ENCODE data around the gene EYA4. TPM values are rescaled to one million over a fixed set of nuclear protein-coding genes. Genes with fewer than 3 reads are reported as not detected.

The EYA4 gene
- total RNA-seq, 1 donor from 2014 or later, result 8.1 TPM

- Mint-ChIP-seq H3K4me3 (ENCODE audit: unreplicated experiment) (no peak overlapping the region), H3K27ac (ENCODE audit: unreplicated experiment) (no peak overlapping the region)
These were observed 218.9 kb downstream of the EYA4 start for GRCh38 chr6:133460101-133460500.

GRCh38 chr6:133463790-133464189, 222.6 kb downstream of the EYA4 start:
- Mint-ChIP-seq H3K36me3 (ENCODE audit: low read depth, unreplicated experiment) (peaks cover 6% of the 10 kb centered on the region), H3K27me3 (ENCODE audit: unreplicated experiment) (no peaks in the 10 kb centered on the region), H3K4me1 (ENCODE audit: unreplicated experiment) (no peaks in the 10 kb centered on the region), H3K27ac (ENCODE audit: unreplicated experiment) (no peak overlapping the region), H3K9me3 (ENCODE audit: unreplicated experiment) (no peaks in the 10 kb centered on the region), H3K4me3 (ENCODE audit: unreplicated experiment) (no peak overlapping the region)
- no peak for DNase-seq (ENCODE audit: low spot score)
- no peak for TF ChIP-seq CTCF (IDR thresholded peaks at IDR 0.05; ENCODE audit: unreplicated experiment)

More at GRCh38 chr6:133460101-133460500, 218.9 kb downstream of the EYA4 start:
- H3K27me3 Mint-ChIP-seq (ENCODE audit: unreplicated experiment), result no peaks in the 10 kb centered on the region
- H3K9me3 Mint-ChIP-seq (ENCODE audit: unreplicated experiment), result no peaks in the 10 kb centered on the region
- H3K4me1 Mint-ChIP-seq (ENCODE audit: unreplicated experiment), result no peaks in the 10 kb centered on the region
- H3K36me3 Mint-ChIP-seq (ENCODE audit: low read depth, unreplicated experiment), result no peaks in the 10 kb centered on the region
- TF ChIP-seq CTCF (IDR thresholded peaks at IDR 0.05; ENCODE audit: unreplicated experiment), result no peak
- no peak for DNase-seq (ENCODE audit: low spot score)

GRCh38 chr6:133466680-133467079, 225.5 kb downstream of the EYA4 start:
- H3K4me1 Mint-ChIP-seq (ENCODE audit: unreplicated experiment), result no peaks in the 10 kb centered on the region
- no peak for TF ChIP-seq CTCF (IDR thresholded peaks at IDR 0.05; ENCODE audit: unreplicated experiment)
- H3K36me3 Mint-ChIP-seq (ENCODE audit: low read depth, unreplicated experiment), result peaks cover 12% of the 10 kb centered on the region
- no peak for DNase-seq (ENCODE audit: low spot score)
- H3K4me3 Mint-ChIP-seq (ENCODE audit: unreplicated experiment), result no peak overlapping the region
- no peaks in the 10 kb centered on the region for H3K27me3 Mint-ChIP-seq (ENCODE audit: unreplicated experiment)
- H3K27ac Mint-ChIP-seq (ENCODE audit: unreplicated experiment), result no peak overlapping the region
- no peaks in the 10 kb centered on the region for H3K9me3 Mint-ChIP-seq (ENCODE audit: unreplicated experiment)

GRCh38 chr6:133467231-133467981, 226.2 kb downstream of the EYA4 start:
- Mint-ChIP-seq H3K27ac (ENCODE audit: unreplicated experiment) (no peak overlapping the region), H3K4me3 (ENCODE audit: unreplicated experiment) (no peak overlapping the region), H3K36me3 (ENCODE audit: low read depth, unreplicated experiment) (peaks cover 12% of the 10 kb centered on the region), H3K4me1 (ENCODE audit: unreplicated experiment) (no peaks in the 10 kb centered on the region), H3K9me3 (ENCODE audit: unreplicated experiment) (no peaks in the 10 kb centered on the region), H3K27me3 (ENCODE audit: unreplicated experiment) (no peaks in the 10 kb centered on the region)
- TF ChIP-seq CTCF (IDR thresholded peaks at IDR 0.05; ENCODE audit: unreplicated experiment), result no peak
- DNase-seq (ENCODE audit: low spot score), result no peak

- H3K27ac Mint-ChIP-seq (ENCODE audit: unreplicated experiment), result no peak overlapping the region
- DNase-seq (ENCODE audit: low spot score), result no peak
- no peak overlapping the region for H3K4me3 Mint-ChIP-seq (ENCODE audit: unreplicated experiment)
- no peaks in the 10 kb centered on the region for H3K9me3 Mint-ChIP-seq (ENCODE audit: unreplicated experiment)
- no peaks in the 10 kb centered on the region for H3K27me3 Mint-ChIP-seq (ENCODE audit: unreplicated experiment)
- TF ChIP-seq CTCF (IDR thresholded peaks at IDR 0.05; ENCODE audit: unreplicated experiment), result no peak
- peaks cover 12% of the 10 kb centered on the region for H3K36me3 Mint-ChIP-seq (ENCODE audit: low read depth, unreplicated experiment)
- no peaks in the 10 kb centered on the region for H3K4me1 Mint-ChIP-seq (ENCODE audit: unreplicated experiment)
These were observed 226.8 kb downstream of the EYA4 start for GRCh38 chr6:133467982-133468380.

Data from endothelial cell (in vitro differentiated cells).